LNCaP clone FGC (cell line): Measurements from ENCODE around the gene UST.

Source experiments
- DNase-seq: peaks from one replicate; pipeline ENCODE4 v3.0.0-alpha.2; 2011; ENCODE audit warnings: low read depth
- H3K4me3 ChIP-seq: 2 replicates; pipeline ENCODE4 v1.5.1; 2011; ENCODE audit warnings: mild to moderate bottlenecking, low read depth, low read length, control low read depth
- TF ChIP-seq, protein P1 (sequence below): IDR thresholded peaks from 2 replicates; pipeline ENCODE4 v1.5.1; 2012; ENCODE audit warnings: mild to moderate bottlenecking; ENCODE audit not compliant: control insufficient read depth, insufficient read depth; ENCODE audit errors: extremely low read depth

Gene UST

DNA sequence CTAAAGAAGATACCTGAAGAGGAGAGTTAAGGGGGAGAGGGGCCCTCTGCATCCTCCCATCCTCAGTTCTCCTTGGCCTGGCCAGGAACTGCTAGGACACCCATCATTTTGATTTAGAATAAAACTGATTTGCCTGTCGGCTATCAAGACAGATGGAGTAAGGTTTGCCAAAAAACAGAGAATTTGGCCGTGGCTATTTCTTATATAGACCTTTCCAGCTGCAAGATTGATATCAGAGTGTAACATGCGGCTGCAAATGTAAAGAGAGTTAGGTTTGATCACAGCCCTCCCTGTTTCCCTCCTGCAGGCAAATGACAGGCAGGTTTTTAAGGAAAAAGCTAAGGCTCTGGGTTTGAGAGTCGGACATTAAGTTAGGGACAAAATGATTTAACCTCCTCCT lies 344.1 kb downstream of the UST start:
- DNase-seq = no peak
- H3K4me3 ChIP-seq = no peak overlapping the region
- TF ChIP-seq, protein P1, sequence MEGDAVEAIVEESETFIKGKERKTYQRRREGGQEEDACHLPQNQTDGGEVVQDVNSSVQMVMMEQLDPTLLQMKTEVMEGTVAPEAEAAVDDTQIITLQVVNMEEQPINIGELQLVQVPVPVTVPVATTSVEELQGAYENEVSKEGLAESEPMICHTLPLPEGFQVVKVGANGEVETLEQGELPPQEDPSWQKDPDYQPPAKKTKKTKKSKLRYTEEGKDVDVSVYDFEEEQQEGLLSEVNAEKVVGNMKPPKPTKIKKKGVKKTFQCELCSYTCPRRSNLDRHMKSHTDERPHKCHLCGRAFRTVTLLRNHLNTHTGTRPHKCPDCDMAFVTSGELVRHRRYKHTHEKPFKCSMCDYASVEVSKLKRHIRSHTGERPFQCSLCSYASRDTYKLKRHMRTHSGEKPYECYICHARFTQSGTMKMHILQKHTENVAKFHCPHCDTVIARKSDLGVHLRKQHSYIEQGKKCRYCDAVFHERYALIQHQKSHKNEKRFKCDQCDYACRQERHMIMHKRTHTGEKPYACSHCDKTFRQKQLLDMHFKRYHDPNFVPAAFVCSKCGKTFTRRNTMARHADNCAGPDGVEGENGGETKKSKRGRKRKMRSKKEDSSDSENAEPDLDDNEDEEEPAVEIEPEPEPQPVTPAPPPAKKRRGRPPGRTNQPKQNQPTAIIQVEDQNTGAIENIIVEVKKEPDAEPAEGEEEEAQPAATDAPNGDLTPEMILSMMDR = no peak

DNA sequence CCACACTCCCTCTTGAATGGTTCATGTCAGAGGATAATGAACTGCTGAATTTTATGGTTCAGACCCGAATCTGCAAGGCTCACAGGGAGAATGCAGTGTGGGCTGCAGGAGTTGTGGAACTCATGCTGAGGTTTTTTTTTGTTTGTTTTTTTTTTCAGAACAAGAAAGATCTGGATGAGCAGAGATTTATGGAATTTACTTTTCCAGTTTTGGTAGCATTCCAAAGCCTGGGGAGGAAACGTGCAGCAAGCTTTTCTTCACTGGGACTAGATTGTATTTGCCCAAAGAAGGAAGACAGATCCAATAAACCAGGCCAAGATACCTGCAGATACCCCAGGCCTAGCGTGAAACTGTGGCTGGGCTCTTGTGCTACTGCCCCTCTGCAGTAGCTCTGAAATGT lies 346.8 kb downstream of the UST start:
- TF ChIP-seq, protein P1 = no peak
- no peak overlapping the region for H3K4me3 ChIP-seq
- DNase-seq = peak; percentile 64

DNA sequence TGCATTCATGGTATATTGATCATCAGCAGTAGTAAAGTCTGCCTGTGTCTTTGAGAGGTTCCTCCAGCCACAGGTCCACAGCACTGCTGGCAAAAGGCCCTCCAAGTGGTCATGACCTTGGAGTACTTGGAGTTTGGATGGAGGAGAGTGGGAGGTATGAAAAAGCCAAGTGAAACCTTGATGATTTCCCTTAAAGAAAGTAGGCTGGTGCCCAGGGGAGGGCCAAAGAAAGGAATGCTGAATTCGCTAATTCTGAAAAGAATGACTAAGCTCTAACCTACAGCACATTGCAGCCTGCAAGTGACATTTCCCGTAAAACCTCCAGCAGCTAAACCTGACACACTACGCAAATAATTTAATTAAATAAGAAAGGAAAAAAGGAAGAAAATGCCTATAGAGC lies 347.3 kb downstream of the UST start:
- no peak overlapping the region for H3K4me3 ChIP-seq
- no peak for DNase-seq
- TF ChIP-seq, protein P1 = no peak

DNA sequence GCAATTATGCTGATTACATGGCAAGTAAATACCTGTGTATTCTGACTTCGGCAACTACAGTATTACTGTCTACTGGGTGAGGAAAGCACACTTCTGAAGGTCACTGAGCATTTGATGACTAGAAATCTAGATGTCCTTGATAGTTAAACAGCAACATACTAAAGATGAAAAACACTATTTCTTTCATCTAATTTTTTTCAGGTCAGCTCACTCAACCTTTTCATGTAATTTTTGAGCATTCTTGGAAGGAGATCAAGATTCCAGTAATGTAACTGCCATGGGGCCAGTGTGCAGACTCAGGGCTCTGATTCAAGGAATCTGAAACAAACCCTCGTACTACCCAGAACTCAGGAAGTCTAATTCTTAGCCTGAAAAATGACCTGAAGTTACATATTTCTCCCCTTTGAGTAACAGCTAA lies 348.1 kb downstream of the UST start:
- H3K4me3 ChIP-seq = no peak overlapping the region
- TF ChIP-seq, protein P1 = no peak
- no peak for DNase-seq

DNA sequence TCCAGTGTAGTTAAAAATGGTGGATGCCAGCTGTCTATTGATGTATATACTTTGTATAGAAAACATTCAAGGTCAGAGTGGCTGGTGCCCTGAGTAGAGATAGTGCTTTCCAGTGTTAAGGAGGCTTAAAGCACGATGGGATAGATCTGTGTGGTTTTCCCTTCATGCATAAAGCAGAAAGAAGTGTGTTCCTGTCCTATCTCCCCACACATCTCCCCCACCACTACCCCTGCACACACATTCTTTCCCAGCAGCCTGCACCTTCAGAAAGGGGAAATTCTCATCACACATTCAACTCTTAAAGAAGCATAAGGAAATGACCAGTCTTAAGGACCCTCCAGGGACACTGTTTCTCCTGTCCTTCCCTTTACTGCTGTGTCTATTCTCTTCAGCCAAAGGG lies 349.0 kb downstream of the UST start:
- DNase-seq = no peak
- no peak overlapping the region for H3K4me3 ChIP-seq
- TF ChIP-seq, protein P1 = no peak

DNA sequence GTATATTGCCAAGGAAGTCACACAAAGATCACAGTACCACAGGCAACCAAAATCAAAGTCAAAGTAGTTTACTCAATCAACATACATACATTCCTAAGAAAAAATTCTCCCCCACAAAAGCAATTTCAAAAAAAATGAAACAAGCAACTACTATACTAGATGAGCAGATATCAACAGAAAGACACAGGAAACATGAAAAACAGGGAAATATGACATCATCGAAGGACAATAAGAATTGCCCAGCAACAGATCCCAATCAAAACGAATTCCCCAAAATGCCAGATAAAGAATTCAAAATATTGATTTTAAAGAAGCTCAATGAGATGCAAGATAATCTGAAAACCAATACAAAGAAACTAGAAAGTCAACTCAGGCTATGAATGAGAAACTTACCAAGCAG lies 351.0 kb downstream of the UST start:
- DNase-seq = no peak
- TF ChIP-seq, protein P1 = no peak
- no peak overlapping the region for H3K4me3 ChIP-seq

DNA sequence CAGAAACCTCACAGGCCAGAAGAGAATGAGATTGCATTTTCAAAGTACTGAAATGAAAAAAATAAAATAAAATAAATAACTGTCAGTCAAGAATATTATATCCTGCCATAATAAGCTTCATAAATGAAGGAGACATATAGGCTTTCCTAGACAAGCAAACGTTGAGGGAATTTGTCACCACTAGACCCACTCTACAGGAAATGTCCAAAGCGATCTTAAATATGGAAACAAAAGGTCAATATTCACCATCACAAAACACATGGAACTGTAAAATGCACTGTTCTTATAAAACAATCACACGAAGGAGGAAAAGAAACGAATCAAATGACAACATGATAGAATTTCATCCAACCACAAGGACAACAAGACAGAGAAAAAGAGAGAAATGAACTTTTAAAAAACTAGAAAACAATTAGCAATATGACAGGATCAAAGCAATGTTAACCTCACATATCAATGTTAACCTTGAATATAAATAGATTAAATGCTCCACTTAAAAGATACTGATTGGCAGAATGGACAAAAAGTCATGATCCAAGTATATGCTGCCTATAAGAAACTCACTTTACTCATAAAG lies 352.0 kb downstream of the UST start:
- no peak for DNase-seq
- no peak overlapping the region for H3K4me3 ChIP-seq
- TF ChIP-seq, protein P1 = no peak
